ENCODE data around the gene SIGLEC12. TPM values are rescaled to one million over a fixed set of nuclear protein-coding genes. Genes with fewer than 3 reads are reported as not detected.
A peak's percentile ranks its signal among the peaks of the same experiment; 100 is the strongest.

SIGLEC12 gene
- polyA plus RNA-seq, 3 donors from 2014 or later: not detected

DNA sequence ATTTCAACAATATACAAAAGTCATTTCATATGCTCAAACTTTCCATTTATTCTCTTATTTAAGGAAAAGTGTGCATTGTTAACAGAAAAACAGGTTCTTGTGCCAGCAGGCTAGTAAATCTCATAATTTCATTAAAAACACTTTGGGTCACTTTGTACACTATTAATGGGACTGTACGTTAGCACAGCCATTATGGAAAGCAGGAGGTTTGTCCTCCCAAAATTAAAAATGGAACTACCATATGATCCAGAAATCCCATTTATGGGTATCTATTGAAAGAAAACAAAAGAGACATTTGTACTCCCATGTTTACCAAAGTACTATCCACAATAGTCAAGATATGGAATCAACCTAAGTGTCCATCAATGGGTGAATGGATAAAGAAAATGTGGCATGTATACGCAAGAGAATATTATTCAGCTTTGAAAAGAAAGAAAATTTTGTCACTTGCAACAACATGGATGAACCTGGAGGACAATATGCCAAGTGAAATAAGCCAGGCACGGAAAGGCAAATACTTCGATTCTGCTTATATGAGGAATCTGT, 38.3 kb upstream of the SIGLEC12 start:
- Mint-ChIP-seq H3K27me3 (ENCODE audit: low read depth in 3 of 3) (peaks cover 3 to 20% (median 15%) of the 10 kb centered on the region in 3 donors), H3K9me3 (no peaks in the 10 kb centered on the region), H3K4me1 (no peaks in the 10 kb centered on the region), H3K36me3 (no peaks in the 10 kb centered on the region), H3K4me3 (no peak overlapping the region), H3K27ac (no peak overlapping the region)
- DNase-seq: no peak

DNA sequence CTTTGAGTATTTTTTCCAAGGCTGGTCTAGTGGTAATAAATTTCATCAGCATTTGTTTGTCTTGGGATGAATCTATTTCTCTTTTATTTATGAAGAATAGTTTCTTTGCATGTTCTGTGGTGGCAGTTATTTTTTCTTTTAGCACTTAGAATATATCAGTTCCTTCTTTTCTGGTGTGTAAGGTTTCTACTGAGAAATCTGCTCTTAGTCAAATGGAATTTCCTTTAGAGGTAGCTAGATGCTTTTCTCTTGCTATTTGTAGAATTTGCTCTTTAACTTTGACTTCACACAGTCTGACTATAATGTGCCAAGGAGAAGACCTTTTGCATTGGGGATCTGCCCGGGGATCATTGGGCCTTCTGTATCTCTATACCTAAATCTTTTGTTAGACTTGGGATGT, 33.9 kb upstream of the SIGLEC12 start:
- H3K27ac Mint-ChIP-seq: no peak overlapping the region
- peaks cover 0 to 15% (median 12%) of the 10 kb centered on the region in 3 donors for H3K27me3 Mint-ChIP-seq (ENCODE audit: low read depth in 3 of 3)
- no peaks in the 10 kb centered on the region for H3K36me3 Mint-ChIP-seq
- no peak overlapping the region for H3K4me3 Mint-ChIP-seq
- no peak for DNase-seq
- H3K4me1 Mint-ChIP-seq: peaks cover 11 to 20% of the 10 kb centered on the region in 2 donors
- no peaks in the 10 kb centered on the region for H3K9me3 Mint-ChIP-seq

DNA sequence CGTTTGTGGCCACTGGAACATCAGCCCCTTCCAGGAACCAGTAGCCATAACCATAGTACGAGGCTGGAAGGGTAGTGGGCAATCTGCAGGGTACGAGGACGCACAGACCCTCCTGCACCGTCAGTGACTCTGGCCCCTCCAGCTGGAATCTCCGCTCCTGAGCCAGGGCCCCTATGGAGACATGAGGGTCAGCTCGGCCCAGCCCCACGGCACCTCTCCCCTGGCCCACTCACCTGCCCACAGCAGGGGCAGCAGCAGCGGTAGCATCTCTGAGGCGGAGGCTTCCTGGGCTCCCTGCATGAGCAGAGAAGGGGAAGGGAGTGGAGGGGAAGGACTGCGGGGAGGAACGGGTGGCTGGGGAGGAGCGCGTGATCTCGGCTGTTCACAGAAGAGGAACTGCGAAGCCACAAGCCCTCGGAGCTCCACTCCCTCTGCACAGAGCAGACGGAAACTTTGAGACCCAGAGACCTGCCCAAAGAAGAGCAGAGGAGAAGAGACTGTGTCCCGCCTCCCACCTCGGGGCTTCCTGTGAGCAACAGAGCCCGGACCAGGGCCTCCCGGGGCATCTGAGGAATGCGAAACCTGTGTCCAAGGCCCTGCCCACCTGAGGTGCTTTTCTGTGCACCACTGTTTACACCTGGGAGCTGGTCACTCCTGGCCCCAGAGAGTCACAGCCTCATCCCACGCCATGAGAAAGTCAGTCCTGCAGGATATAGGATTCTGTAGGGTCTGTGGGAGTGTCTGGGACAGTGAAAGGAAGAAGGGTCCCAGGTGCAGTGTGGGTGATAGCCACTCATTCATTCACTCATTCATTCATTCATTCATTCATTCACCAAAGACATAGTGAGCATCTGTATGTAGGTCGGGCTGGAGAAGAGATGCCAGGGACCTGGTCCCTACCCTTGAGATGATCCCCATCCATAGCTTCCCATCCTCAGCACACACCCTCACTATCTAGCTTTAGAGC, 30.0 kb upstream of the SIGLEC12 start, which contains the start of gene SIGLEC6:
SIGLEC6 (minus strand) TSS at position 322 of the 967 bp plus-strand sequence; CDS start at position 300, 22 bp downstream.
- Mint-ChIP-seq H3K4me3 (peak within 1 kb of the TSS; percentile 52 to 76 (median 57)), H3K36me3 (no peaks in the 10 kb centered on the region), H3K4me1 (peaks cover 11 to 20% of the 10 kb centered on the region in 2 donors), H3K9me3 (no peaks in the 10 kb centered on the region), H3K27ac (peak within 1 kb of the TSS in 2 of 6 donors; percentile 21 to 31), H3K27me3 (ENCODE audit: low read depth in 3 of 3) (peaks cover 0 to 15% (median 3%) of the 10 kb centered on the region in 3 donors)
- peak; percentile 41 to 51 (median 42) for DNase-seq

DNA sequence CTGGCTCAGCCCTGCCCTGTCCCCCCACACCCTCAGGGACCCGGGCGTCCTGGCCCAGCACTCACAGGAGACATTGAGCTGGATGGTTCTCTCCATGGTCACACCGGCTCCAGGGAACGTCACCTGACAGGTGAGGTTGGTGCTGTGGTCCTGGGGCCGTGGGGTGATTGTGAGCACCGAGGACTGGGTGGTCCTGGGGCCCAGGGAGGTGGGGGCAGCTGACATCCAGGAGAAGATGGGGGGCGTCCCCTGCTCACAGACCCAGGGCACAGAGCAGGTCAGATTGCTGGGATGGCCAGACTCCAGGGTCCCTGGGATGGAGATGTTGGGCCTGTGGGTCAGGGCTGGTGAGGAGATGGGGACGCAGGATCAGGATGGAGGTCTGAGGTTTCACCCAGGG, 29.0 kb upstream of the SIGLEC12 start:
- Mint-ChIP-seq H3K4me3 (no peak overlapping the region), H3K27ac (no peak overlapping the region), H3K9me3 (no peaks in the 10 kb centered on the region), H3K4me1 (peaks cover 11 to 20% of the 10 kb centered on the region in 2 donors), H3K27me3 (ENCODE audit: low read depth in 3 of 3) (peaks cover 0 to 16% (median 3%) of the 10 kb centered on the region in 3 donors), H3K36me3 (no peaks in the 10 kb centered on the region)
- DNase-seq: no peak

DNA sequence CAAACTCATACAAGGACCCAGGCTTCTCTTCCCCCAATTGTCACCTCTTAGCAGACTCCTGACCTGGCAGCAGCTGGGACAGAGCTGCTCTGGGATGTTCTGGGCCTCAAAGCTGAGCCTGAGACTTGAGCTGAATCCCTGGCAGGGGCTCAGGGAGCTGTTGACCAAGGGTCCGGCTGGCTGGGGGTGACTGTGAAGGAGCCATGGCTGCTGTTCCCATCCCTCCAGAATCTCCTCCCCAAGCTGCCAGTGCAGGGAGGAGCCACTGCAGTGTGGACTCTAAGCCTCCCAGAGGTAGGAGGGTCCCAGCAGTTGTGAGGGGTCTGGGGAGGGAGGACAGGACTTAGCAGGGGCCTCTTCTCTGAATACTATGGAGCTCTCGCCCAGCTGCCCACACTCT, 27.7 kb upstream of the SIGLEC12 start:
- Mint-ChIP-seq H3K4me1 (peaks cover 11 to 20% of the 10 kb centered on the region in 2 donors), H3K9me3 (no peaks in the 10 kb centered on the region), H3K27me3 (ENCODE audit: low read depth in 3 of 3) (peaks cover 0 to 13% (median 3%) of the 10 kb centered on the region in 3 donors), H3K4me3 (no peak overlapping the region), H3K27ac (no peak overlapping the region), H3K36me3 (no peaks in the 10 kb centered on the region)
- no peak for DNase-seq

DNA sequence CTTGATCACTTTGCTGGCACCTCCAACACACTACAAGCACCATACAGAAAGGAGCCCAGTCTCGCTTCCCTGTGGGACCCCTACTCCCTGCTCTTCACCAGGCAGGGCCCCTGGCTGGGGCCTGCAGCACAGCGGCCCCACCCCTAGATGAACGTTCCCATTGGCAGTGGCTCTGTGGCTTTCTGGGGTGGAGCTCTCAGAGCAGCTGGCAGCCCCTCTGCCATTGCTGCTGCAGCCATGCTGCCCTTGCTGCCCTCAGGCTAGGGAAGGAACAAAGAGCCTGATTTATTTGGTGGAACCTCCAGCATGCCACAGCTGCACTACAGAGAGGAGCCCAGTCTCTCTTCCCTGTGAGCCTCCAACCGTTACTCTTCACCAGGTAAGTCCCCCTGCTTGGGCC, 24.1 kb upstream of the SIGLEC12 start:
- H3K4me1 Mint-ChIP-seq: no peaks in the 10 kb centered on the region
- no peak overlapping the region for H3K27ac Mint-ChIP-seq
- no peak for DNase-seq
- H3K27me3 Mint-ChIP-seq (ENCODE audit: low read depth in 3 of 3): peaks cover 3 to 13% (median 5%) of the 10 kb centered on the region in 3 donors
- H3K9me3 Mint-ChIP-seq: no peaks in the 10 kb centered on the region
- H3K36me3 Mint-ChIP-seq: no peaks in the 10 kb centered on the region
- no peak overlapping the region for H3K4me3 Mint-ChIP-seq

DNA sequence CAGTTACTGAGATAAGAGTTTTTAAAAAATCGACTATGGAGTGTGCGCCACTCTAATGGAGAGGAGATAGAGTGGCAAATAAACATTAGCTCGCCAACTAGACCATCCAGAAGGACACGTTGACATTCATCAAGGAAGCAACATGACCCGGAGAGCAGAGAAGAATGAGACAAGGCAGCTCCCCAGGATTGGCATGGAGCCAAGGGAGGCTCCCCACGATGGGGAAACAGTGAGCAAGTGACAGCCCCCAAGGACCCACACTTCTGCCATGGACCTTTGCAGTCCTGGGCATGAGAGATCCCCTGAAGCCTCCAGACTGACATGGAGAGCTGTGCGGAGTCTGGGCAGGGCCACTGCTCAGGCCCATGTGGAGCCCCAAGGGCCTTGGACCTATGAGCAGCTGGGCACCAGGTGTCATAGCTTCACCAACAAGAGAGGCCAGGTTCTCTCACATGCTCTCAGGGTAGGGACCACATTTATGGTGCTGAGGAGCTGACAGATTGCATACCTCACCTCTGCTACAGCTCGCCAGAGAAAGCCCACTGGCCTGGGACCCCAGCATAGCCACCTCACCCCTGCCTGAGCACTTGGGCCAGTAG, 23.2 kb upstream of the SIGLEC12 start:
- Mint-ChIP-seq H3K4me1 (no peaks in the 10 kb centered on the region), H3K27me3 (ENCODE audit: low read depth in 3 of 3) (peaks cover 3 to 13% (median 5%) of the 10 kb centered on the region in 3 donors), H3K27ac (no peak overlapping the region)

DNA sequence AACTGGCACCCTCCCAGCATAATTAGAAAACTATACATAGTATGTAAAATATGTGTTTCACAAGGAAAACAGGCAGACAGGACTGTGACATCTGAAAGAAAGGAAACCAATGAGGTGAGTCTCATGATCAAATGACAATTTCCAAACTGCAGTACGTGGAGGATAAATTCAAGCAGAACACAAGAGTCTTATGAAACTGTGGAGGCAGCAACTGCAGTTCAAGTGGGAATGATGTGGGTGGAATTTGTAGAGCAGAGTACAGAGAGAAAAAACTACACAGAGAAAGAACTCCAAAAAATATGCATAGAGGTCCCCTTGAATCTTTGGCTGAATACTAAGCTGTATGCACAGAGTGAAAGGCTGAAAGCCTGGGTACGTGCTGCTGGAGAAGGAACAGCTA, 20.2 kb upstream of the SIGLEC12 start:
- Mint-ChIP-seq H3K27ac (no peak overlapping the region), H3K36me3 (no peaks in the 10 kb centered on the region), H3K9me3 (no peaks in the 10 kb centered on the region), H3K4me1 (no peaks in the 10 kb centered on the region), H3K4me3 (no peak overlapping the region), H3K27me3 (ENCODE audit: low read depth in 3 of 3) (peaks cover 3 to 8% (median 7%) of the 10 kb centered on the region in 3 donors)
- no peak for DNase-seq

More for the DNA sequence above, 23.2 kb upstream of the SIGLEC12 start:
- Mint-ChIP-seq H3K36me3 (no peaks in the 10 kb centered on the region), H3K9me3 (no peaks in the 10 kb centered on the region), H3K4me3 (no peak overlapping the region)
- DNase-seq: no peak

DNA sequence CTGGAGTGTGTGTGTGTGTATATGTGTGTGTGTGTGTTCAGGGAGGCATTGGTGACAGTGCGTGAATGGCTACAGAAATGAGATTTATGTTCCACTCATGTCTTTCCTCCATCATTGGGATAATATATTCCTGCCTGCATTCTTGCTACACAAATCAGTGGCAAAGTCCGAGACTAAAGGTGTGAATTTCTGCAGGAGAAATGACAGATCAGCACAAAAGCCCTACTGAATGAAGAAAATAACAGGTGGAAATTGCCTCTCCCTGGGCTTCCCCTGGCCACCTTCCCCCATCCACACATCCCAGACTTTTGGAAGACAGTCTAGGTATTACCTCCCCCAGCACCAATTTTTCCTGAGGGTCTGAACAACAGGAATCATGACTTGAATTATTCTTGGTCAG, 19.8 kb upstream of the SIGLEC12 start:
- Mint-ChIP-seq H3K27ac (no peak overlapping the region), H3K27me3 (ENCODE audit: low read depth in 3 of 3) (peaks cover 3 to 7% (median 6%) of the 10 kb centered on the region in 3 donors), H3K9me3 (no peaks in the 10 kb centered on the region), H3K36me3 (no peaks in the 10 kb centered on the region), H3K4me3 (no peak overlapping the region), H3K4me1 (no peaks in the 10 kb centered on the region)
- DNase-seq: no peak

DNA sequence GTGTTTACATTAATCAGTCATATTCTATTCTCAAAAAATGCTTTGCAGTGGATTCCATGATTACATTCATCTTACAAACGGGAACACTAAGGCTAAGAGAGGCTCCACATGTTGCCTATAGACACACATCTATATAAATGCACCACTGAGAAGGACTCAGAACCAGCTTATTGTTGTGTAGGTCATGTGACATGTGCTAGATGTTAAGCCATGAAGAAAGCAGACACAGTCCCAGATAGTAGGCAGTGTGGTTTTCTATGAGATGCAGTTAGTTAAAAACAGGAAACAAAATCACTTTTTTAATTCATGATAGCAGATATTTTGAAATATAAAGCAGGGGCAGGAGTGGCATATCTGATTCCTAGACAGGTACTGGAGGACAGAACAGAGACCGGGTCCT, 19.1 kb upstream of the SIGLEC12 start:
- Mint-ChIP-seq H3K27ac (no peak overlapping the region), H3K36me3 (no peaks in the 10 kb centered on the region), H3K4me1 (no peaks in the 10 kb centered on the region), H3K27me3 (ENCODE audit: low read depth in 3 of 3) (peaks cover 3 to 7% (median 5%) of the 10 kb centered on the region in 3 donors), H3K4me3 (no peak overlapping the region), H3K9me3 (no peaks in the 10 kb centered on the region)
- DNase-seq: no peak

DNA sequence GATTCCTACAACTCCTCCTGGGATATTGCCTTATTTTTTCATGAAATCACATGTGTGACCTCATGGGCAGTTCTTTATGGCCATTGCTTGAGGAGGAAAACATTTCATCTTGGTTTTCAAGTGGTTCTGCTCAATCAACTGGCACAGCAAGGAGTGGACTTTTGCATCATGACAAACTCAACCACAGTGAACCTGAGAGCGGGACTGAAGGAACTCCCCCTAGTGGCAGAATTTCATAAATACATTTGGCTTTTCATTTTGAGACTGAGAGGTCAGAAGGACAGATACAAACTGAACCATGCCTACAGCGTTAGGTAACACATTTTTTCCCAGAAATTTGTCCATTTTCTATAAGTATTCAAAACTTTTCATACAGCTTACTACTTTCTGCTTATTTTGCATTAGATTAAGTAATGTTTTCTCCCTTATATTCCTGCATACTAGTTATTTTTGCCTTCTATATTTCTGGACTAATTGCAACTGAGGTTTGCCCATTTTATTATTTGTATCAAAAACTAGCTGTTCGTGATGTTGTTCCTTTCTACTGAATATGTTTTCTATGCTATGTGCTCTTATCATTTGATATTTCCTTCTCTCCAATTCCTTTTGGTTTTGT, 13.4 kb upstream of the SIGLEC12 start:
- no peaks in the 10 kb centered on the region for H3K4me1 Mint-ChIP-seq
- no peak overlapping the region for H3K27ac Mint-ChIP-seq
- peak; percentile 37 to 51 (median 49) for DNase-seq

DNA sequence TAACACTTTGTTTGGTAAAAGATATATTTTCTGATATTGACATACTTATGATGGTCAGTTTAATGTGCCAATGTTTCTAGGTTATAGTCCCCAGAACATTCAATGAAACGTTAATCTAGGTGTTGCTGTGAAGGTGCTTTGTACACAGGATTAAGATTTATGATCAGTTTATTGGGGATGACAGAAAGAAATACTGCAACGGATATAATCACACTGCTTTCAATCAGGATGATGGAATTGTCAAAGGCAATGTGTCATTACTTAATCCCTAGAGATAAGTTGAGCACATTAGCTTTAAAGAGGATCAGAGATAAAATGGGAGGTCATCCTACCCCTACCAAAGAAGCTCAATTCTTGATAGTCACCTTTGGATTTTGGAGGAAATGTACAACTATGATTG, 12.4 kb upstream of the SIGLEC12 start:
- Mint-ChIP-seq H3K27ac (no peak overlapping the region), H3K9me3 (no peaks in the 10 kb centered on the region), H3K27me3 (ENCODE audit: low read depth in 3 of 3) (peaks cover 1 to 11% (median 8%) of the 10 kb centered on the region in 3 donors), H3K4me3 (no peak overlapping the region), H3K4me1 (no peaks in the 10 kb centered on the region), H3K36me3 (no peaks in the 10 kb centered on the region)
- DNase-seq: no peak

More for the DNA sequence above, 13.4 kb upstream of the SIGLEC12 start:
- Mint-ChIP-seq H3K27me3 (ENCODE audit: low read depth in 3 of 3) (peaks cover 1 to 11% (median 8%) of the 10 kb centered on the region in 3 donors), H3K4me3 (no peak overlapping the region), H3K36me3 (no peaks in the 10 kb centered on the region), H3K9me3 (no peaks in the 10 kb centered on the region)

DNA sequence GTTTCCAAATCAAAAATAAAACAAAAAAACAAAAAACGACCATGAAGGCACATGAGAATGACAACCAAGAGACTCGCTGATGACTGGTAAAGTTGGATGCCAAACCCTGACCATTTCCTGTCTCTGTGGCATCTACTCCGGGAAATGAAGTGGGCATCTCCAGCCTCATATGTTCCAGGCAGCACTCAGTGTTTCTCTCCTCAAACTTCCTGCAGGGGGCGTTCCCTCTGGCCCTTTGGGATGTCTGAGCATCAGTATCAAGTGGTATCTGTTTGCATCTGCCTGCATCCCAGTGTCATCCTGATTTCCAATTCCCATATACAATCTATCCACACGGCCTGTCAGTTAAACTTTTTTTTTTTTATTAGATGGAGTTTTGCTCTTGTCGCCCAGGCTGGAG, 9.8 kb upstream of the SIGLEC12 start:
- Mint-ChIP-seq H3K36me3 (no peaks in the 10 kb centered on the region), H3K4me3 (no peak overlapping the region), H3K9me3 (no peaks in the 10 kb centered on the region), H3K4me1 (no peaks in the 10 kb centered on the region), H3K27me3 (ENCODE audit: low read depth in 3 of 3) (peaks cover 0 to 8% (median 6%) of the 10 kb centered on the region in 3 donors), H3K27ac (no peak overlapping the region)
- DNase-seq: no peak

All from immature natural killer cell (primary cell).